RWPE2 (cell line): ENCODE results near the gene RAB7A.

Source experiments
- ATAC-seq: fragments of 200-7000 bp; cut with Tn5 transposase; 3 replicates; pipeline ENCODE4 v1.9.1; 2021; ENCODE audit warnings: low read depth
- DNase-seq: peaks from one replicate; pipeline ENCODE4 v3.0.0-alpha.2; 2020; ENCODE audit warnings: low spot score
- H3K27ac ChIP-seq: fragments of 450-650 bp; 2 replicates; pipeline ENCODE4 v1.5.1; 2017; ENCODE audit warnings: mild to moderate bottlenecking; ENCODE audit not compliant: poor library complexity, severe bottlenecking
- H3K27me3 ChIP-seq: fragments of 250-450 bp; sonication (Bioruptor Pico); 2 replicates; pipeline ENCODE4 v1.5.1; 2021; ENCODE audit warnings: mild to moderate bottlenecking, moderate library complexity; ENCODE audit not compliant: insufficient read depth, poor library complexity, severe bottlenecking
- H3K36me3 ChIP-seq: fragments of 250-450 bp; sonication (Bioruptor Pico); 2 replicates; pipeline ENCODE4 v1.5.1; 2020; ENCODE audit warnings: low read depth, mild to moderate bottlenecking, moderate library complexity
- H3K4me1 ChIP-seq: fragments of 250-450 bp; sonication (Bioruptor Pico); 2 replicates; pipeline ENCODE4 v1.5.1; 2021; ENCODE audit warnings: mild to moderate bottlenecking, moderate library complexity; ENCODE audit not compliant: insufficient read depth, poor library complexity, severe bottlenecking
- H3K4me3 ChIP-seq: fragments of 250-450 bp; sonication (Bioruptor Pico); 2 replicates; pipeline ENCODE4 v1.5.1; 2021; ENCODE audit warnings: mild to moderate bottlenecking, moderate library complexity; ENCODE audit not compliant: severe bottlenecking
- H3K9me3 ChIP-seq: fragments of 250-450 bp; sonication (Bioruptor Pico); 2 replicates; pipeline ENCODE4 v1.5.1; 2021; ENCODE audit warnings: mild to moderate bottlenecking, moderate library complexity; ENCODE audit not compliant: severe bottlenecking
- TF ChIP-seq, protein P1 (sequence below): fragments of 450-650 bp; IDR thresholded peaks from one replicate; pipeline ENCODE4 v1.5.1; 2017; ENCODE audit warnings: mild to moderate bottlenecking, moderate library complexity; ENCODE audit not compliant: poor library complexity, severe bottlenecking

RAB7A gene

DNA sequence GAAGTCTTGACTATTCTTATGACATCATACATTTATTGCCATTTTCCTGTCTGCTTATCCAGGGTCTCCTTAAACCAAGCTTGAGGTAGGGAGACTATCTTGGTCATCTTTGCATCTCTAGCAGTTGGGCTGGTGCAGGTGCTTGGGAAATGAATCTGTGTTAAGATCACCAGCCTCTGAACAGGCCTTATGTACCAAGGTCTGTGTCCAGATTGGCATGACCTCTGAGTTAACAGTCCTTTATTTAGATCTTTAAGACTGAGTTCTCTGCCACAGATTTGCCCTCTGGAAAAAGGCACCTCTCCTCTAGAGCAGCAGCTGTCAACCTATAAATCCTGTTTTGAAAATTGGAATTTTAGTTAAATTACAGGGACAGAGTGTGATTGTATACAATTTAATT, 35.4 kb downstream of the RAB7A start:
- Histone ChIP-seq H3K4me3 (no peak overlapping the region), H3K27me3 (no peaks in the 10 kb centered on the region), H3K36me3 (no peaks in the 10 kb centered on the region), H3K27ac (no peak overlapping the region), H3K9me3 (no peaks in the 10 kb centered on the region), H3K4me1 (peaks cover 4% of the 10 kb centered on the region)
- ATAC-seq: no peak
- TF ChIP-seq, protein P1, sequence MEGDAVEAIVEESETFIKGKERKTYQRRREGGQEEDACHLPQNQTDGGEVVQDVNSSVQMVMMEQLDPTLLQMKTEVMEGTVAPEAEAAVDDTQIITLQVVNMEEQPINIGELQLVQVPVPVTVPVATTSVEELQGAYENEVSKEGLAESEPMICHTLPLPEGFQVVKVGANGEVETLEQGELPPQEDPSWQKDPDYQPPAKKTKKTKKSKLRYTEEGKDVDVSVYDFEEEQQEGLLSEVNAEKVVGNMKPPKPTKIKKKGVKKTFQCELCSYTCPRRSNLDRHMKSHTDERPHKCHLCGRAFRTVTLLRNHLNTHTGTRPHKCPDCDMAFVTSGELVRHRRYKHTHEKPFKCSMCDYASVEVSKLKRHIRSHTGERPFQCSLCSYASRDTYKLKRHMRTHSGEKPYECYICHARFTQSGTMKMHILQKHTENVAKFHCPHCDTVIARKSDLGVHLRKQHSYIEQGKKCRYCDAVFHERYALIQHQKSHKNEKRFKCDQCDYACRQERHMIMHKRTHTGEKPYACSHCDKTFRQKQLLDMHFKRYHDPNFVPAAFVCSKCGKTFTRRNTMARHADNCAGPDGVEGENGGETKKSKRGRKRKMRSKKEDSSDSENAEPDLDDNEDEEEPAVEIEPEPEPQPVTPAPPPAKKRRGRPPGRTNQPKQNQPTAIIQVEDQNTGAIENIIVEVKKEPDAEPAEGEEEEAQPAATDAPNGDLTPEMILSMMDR: no peak
- DNase-seq: no peak

DNA sequence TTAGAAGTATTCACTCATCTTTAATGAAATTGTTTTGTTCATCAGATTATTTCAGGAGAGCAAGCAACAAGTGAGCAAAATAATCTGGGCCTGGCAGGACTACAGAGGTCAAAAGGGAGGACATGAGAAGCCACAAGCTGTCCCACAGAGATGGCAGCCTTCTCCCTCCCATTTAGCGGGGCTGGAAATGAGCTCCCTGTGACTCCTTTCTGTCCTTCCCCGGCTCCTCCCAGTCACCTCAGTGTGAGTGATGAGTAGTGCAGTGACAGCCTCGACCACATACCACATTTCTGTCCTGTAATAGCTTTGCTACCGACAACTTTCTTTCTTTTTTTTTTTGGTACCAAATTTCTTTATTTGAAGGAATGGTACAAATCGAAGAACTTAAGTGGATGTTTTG, 38.0 kb downstream of the RAB7A start:
- H3K36me3 ChIP-seq: no peaks in the 10 kb centered on the region
- ATAC-seq: no peak
- no peak for DNase-seq

DNA sequence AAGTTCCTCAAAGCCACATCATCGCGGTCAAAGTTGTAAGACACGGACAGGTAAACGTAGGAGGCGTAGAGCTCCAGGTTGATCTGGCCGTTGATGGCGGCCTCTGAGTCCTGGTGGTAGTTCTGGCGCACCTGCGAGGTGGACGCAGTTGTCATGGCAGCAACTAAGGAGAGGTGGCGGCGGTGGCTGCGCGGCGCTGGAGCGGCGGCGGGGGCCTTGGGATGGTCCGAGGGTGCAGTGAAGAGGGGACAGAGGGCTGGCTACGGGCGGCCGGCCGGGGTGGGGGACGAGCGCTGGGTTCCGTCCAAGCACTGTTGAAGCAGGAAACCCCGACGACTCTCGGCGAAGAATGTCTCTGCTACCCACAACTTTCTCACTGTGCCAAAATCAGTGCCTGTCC, 38.9 kb downstream of the RAB7A start:
- no peaks in the 10 kb centered on the region for H3K4me1 ChIP-seq
- H3K9me3 ChIP-seq: no peaks in the 10 kb centered on the region
- H3K27ac ChIP-seq: no peak overlapping the region
- TF ChIP-seq, protein P1: no peak
- ATAC-seq (no peak), DNase-seq (no peak)
- H3K36me3 ChIP-seq: no peaks in the 10 kb centered on the region
- H3K4me3 ChIP-seq: no peak overlapping the region
- H3K27me3 ChIP-seq: no peaks in the 10 kb centered on the region

More for the DNA sequence above, 38.0 kb downstream of the RAB7A start:
- Histone ChIP-seq H3K27ac (no peak overlapping the region), H3K9me3 (no peaks in the 10 kb centered on the region), H3K4me1 (peaks cover 4% of the 10 kb centered on the region), H3K4me3 (no peak overlapping the region), H3K27me3 (no peaks in the 10 kb centered on the region)
- TF ChIP-seq, protein P1: no peak

DNA sequence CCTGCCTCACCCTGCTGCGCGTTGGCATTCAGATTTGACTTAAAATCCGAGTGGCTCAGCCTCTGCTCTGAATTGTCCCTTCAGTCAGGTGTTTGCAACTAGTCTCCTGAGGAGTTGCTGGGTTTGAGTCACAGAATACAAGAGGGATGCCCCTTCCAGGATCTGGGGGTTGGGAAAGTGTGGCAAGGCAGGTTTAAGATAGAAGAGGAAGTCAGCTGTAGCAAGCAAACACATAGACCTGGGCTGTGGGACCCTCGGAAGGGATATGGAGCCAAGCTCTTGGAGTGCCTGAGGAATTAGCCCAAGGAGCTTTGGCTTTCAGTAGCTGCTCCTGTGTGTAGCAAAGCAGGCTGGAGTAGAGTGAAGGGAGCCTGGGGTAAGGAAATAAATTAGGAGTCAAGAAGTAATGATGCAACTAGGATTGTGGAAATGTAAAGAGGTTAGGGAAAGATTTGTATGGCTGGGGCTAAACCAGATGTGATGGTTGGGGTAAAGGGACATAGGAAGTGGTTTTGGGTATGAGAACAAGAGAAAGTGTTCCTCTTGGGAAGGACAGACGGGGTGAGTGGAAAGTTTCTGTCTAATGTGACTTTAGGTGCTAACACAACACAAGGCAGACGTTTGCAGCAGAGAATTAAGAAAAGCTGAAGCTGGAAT, 41.2 kb downstream of the RAB7A start:
- no peak for ATAC-seq
- TF ChIP-seq, protein P1: no peak
- H3K9me3 ChIP-seq: no peaks in the 10 kb centered on the region

DNA sequence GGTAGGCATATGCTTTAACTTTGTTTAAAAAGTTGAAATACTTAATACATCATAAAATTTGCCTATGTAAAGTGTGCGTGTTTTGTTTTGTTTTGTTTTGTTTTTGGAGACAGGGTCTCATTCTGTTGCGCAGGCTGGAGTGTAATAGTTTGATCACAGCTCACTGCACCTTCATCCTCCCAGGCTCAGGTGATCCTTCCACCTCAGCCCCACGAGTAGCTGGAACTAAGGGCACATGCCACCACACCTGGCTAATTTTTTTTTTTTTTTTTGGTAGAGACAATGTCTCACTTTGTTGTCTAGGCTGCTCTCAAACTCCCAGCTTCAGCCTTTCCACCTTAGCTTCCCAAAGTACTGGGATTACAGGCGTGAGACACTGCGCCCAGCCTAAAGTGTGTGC, 42.5 kb downstream of the RAB7A start:
- no peaks in the 10 kb centered on the region for H3K9me3 ChIP-seq
- H3K27me3 ChIP-seq: no peaks in the 10 kb centered on the region
- no peak overlapping the region for H3K4me3 ChIP-seq
- TF ChIP-seq, protein P1: no peak
- ATAC-seq (no peak), DNase-seq (no peak)
- H3K36me3 ChIP-seq: no peaks in the 10 kb centered on the region
- H3K4me1 ChIP-seq: peaks cover 4% of the 10 kb centered on the region
- no peak overlapping the region for H3K27ac ChIP-seq

More for the DNA sequence above, 41.2 kb downstream of the RAB7A start:
- H3K27ac ChIP-seq: no peak overlapping the region
- DNase-seq: no peak
- no peaks in the 10 kb centered on the region for H3K27me3 ChIP-seq
- no peaks in the 10 kb centered on the region for H3K36me3 ChIP-seq
- H3K4me1 ChIP-seq: peaks cover 4% of the 10 kb centered on the region
- H3K4me3 ChIP-seq: no peak overlapping the region
